DMS79 treated with DMSO at 0.1 percent for 48 hours (cell line): Measurements from ENCODE around the gene PECR.
"Not testable (repeated sequence)": the region's sequence is repeated elsewhere in the genome, so short reads cannot be mapped to it uniquely, and the experiment has no call there.

Experiments
- DNase-seq: peaks from one replicate; lab custom pipeline; 2025; lab: John Stamatoyannopoulos, UW

The PECR gene

GRCh38 chr2:216104691-216105090, 23.1 kb upstream of the PECR start:
- DNase-seq, result no peak

GRCh38 chr2:216103213-216103612, 21.6 kb upstream of the PECR start:
- DNase-seq, result no peak

GRCh38 chr2:216101109-216101508, 19.5 kb upstream of the PECR start:
- DNase-seq, result no peak

GRCh38 chr2:216098421-216099334, 17.1 kb upstream of the PECR start:
- no peak for DNase-seq

- no peak for DNase-seq
Observed at GRCh38 chr2:216094701-216095100, 13.1 kb upstream of the PECR start.

GRCh38 chr2:216092646-216093045, 11.0 kb upstream of the PECR start:
- no peak for DNase-seq

GRCh38 chr2:216090369-216090786, 8.8 kb upstream of the PECR start:
- DNase-seq, result no peak

- no peak for DNase-seq
Observed at GRCh38 chr2:216086207-216086893, 4.7 kb upstream of the PECR start.

GRCh38 chr2:216084547-216084946, 2.9 kb upstream of the PECR start:
- peak; percentile 88 for DNase-seq

- DNase-seq, result peak; percentile 87
Observed at GRCh38 chr2:216083464-216084281, 2.1 kb upstream of the PECR start.

- peak; percentile 49 for DNase-seq
Observed at GRCh38 chr2:216082805-216083204, 1.2 kb upstream of the PECR start.

- peak; percentile 63 for DNase-seq
Observed at GRCh38 chr2:216082117-216082711, 605 bp upstream of the PECR start.

- DNase-seq, result no peak
Observed at GRCh38 chr2:216081012-216081411, 597 bp downstream of the PECR start.

- DNase-seq, result not testable (repeated sequence)
Observed at GRCh38 chr2:216080048-216080447, 1.6 kb downstream of the PECR start.

GRCh38 chr2:216078776-216079175, 2.8 kb downstream of the PECR start:
- no peak for DNase-seq

- DNase-seq, result no peak
Observed at GRCh38 chr2:216075510-216076485, 5.8 kb downstream of the PECR start.

- DNase-seq, result no peak
Observed at GRCh38 chr2:216074794-216075193, 6.8 kb downstream of the PECR start.

GRCh38 chr2:216074380-216074779, 7.2 kb downstream of the PECR start:
- DNase-seq, result no peak

- no peak for DNase-seq
Observed at GRCh38 chr2:216073773-216074172, 7.8 kb downstream of the PECR start.

- DNase-seq, result no peak
Observed at GRCh38 chr2:216072473-216072872, 9.1 kb downstream of the PECR start.
